ENCODE results near the gene ATP11C.

Gene ATP11C

GRCh38 chrX:139949703-139950102 is 16.9 kb upstream of the ATP11C start:
- Histone ChIP-seq H3K4me3 (ENCODE audit: low read depth, low read length) (no peak overlapping the region), H3K36me3 (replicated peaks) (no peaks in the 10 kb centered on the region), H3K27me3 (replicated peaks) (no peaks in the 10 kb centered on the region), H3K27ac (no peak overlapping the region)
- DNase-seq = no peak
- in situ Hi-C loops (cut with HindIII; ENCODE audit: low pct_ligation_motif_present, low sequenced_read_pairs) = no loop called here
- TF ChIP-seq, protein P1, sequence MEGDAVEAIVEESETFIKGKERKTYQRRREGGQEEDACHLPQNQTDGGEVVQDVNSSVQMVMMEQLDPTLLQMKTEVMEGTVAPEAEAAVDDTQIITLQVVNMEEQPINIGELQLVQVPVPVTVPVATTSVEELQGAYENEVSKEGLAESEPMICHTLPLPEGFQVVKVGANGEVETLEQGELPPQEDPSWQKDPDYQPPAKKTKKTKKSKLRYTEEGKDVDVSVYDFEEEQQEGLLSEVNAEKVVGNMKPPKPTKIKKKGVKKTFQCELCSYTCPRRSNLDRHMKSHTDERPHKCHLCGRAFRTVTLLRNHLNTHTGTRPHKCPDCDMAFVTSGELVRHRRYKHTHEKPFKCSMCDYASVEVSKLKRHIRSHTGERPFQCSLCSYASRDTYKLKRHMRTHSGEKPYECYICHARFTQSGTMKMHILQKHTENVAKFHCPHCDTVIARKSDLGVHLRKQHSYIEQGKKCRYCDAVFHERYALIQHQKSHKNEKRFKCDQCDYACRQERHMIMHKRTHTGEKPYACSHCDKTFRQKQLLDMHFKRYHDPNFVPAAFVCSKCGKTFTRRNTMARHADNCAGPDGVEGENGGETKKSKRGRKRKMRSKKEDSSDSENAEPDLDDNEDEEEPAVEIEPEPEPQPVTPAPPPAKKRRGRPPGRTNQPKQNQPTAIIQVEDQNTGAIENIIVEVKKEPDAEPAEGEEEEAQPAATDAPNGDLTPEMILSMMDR (IDR thresholded peaks at IDR 0.05; ENCODE audit: low read depth, low read length, missing control alignments) = no peak

DNA sequence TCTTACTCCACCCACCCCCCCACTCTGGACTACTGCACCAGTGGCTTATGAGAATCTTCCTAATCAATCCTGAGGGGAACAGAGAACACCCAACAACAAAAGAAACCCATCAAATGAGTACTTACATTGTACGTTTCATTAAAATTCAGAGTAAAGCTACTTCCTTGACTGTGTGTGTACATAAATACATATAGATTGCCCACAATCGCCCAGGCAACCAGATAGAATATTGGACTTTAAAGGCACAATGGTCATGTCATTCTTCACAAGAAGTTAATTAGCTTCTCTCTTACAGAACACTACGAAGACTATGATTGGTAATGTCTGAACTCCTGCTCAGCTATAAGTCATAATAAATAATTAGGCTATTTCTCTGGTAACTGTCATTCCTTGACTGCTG is 12.2 kb upstream of the ATP11C start:
- TF ChIP-seq, protein P1 (IDR thresholded peaks at IDR 0.05; ENCODE audit: low read depth, low read length, missing control alignments) = no peak
- Histone ChIP-seq H3K4me3 (ENCODE audit: low read depth, low read length) (no peak overlapping the region), H3K36me3 (replicated peaks) (no peaks in the 10 kb centered on the region), H3K27me3 (replicated peaks) (no peaks in the 10 kb centered on the region), H3K27ac (no peak overlapping the region)
- DNase-seq = no peak
- in situ Hi-C loops (cut with HindIII; ENCODE audit: low pct_ligation_motif_present, low sequenced_read_pairs) = no loop called here

- Histone ChIP-seq H3K27ac (no peak overlapping the region), H3K36me3 (replicated peaks) (no peaks in the 10 kb centered on the region), H3K27me3 (replicated peaks) (no peaks in the 10 kb centered on the region), H3K4me3 (ENCODE audit: low read depth, low read length) (no peak overlapping the region)
- TF ChIP-seq, protein P1 (IDR thresholded peaks at IDR 0.05; ENCODE audit: low read depth, low read length, missing control alignments) = no peak
- in situ Hi-C loops (cut with HindIII; ENCODE audit: low pct_ligation_motif_present, low sequenced_read_pairs) = no loop called here
- no peak for DNase-seq
Observed at GRCh38 chrX:139936259-139936658, 3.4 kb upstream of the ATP11C start.

DNA sequence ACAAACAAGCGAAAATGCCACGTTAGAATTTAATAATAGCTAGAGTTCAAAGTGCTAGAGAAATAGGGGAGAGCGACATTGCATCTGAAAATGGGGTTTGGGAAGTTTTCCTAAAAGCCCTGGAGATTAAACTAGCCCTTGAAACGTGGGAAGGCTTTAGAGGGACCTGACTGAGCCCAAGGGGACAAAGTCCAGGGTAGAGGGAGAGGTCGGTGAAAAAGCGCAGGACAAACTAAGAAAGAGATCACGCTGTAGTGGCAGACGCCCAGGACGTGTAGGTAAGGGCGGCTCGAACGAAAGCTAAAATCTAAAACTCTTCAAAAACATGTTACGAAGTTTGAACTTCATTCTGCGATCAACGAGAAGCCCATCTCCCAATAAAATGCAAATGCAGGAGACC is 1.1 kb upstream of the ATP11C start:
- TF ChIP-seq, protein P1 (IDR thresholded peaks at IDR 0.05; ENCODE audit: low read depth, low read length, missing control alignments) = no peak
- in situ Hi-C loops (cut with HindIII; ENCODE audit: low pct_ligation_motif_present, low sequenced_read_pairs) = no loop called here
- peak overlapping the region; percentile 66 for H3K4me3 ChIP-seq (ENCODE audit: low read depth, low read length)
- DNase-seq = no peak
- no peaks in the 10 kb centered on the region for H3K27me3 ChIP-seq (replicated peaks)
- H3K36me3 ChIP-seq (replicated peaks) = no peaks in the 10 kb centered on the region
- no peak overlapping the region for H3K27ac ChIP-seq

DNA sequence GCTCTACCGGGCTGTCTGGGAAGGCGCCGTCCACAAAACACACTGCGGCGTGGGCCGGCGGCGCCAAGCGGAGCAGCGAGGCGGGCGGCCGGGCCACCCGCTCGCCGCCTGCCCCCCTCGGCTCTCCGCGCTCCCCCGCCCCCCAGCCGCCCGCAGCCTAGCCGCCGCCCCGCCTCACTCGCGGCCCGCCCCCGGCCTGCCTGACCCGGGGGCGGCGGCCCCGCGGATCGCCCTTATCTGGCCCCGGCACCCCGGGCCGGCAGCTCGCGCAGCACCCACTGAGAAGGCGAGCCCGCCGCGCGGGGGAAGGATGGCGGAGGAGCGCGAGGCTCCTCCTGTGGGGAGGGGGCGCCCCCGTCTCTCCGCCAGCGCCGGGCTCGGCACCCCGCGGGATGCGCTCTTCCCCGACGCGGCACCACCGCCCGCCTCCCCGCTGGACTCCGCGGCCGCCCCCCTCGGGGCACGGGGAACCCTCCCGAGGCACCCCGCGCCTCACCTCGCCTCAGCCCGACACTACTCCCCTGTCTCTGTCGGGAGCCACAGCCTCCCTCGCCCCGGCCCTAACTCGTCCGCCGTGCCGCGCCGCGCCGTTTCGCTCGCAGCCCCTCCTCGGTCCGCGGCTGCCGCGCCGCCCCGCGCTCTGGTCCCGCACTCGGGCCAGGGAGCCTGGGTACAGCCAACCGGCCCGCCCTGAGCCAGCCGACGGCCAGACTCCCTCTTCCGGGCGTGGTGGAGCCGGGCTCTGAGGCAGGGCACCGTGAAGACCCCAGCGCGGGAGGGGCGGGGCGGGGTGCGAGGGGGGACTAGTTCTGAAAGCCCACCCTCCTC is 566 bp downstream of the ATP11C start:
- Histone ChIP-seq H3K27me3 (replicated peaks) (no peaks in the 10 kb centered on the region), H3K36me3 (replicated peaks) (no peaks in the 10 kb centered on the region), H3K4me3 (ENCODE audit: low read depth, low read length) (peak overlapping the region; percentile 68), H3K27ac (peak overlapping the region; percentile 78)
- no peak for DNase-seq
- in situ Hi-C loops (cut with HindIII; ENCODE audit: low pct_ligation_motif_present, low sequenced_read_pairs) = no loop called here
- TF ChIP-seq, protein P1 (IDR thresholded peaks at IDR 0.05; ENCODE audit: low read depth, low read length, missing control alignments) = no peak
